H1 (cell line): ENCODE measurements around the gene CBL. TPM values are rescaled to one million over a fixed set of nuclear protein-coding genes. Genes with fewer than 3 reads are reported as not detected.

Experiments used
- CTBP2 ChIP-seq: IDR thresholded peaks from 2 replicates; pipeline ENCODE4 v1.7.0; 2011; ENCODE audit warnings: borderline replicate concordance, mild to moderate bottlenecking, moderate library complexity, mixed read lengths, low read length; ENCODE audit not compliant: insufficient read depth, insufficient read length
- PHF8 ChIP-seq: fragments of 200-600 bp; sonication (generic); conservative IDR thresholded peaks from 2 replicates; pipeline ENCODE4 v1.7.1; 2012; ENCODE audit warnings: low read depth, mild to moderate bottlenecking, inconsistent platforms, low read length, moderate library complexity
- SIN3A ChIP-seq, 2 experiments: IDR thresholded peaks in 1 of 2; conservative IDR thresholded peaks in 1 of 2; 2 replicates each; pipeline ENCODE4 v1.6.1; 2011 to 2012; ENCODE audit warnings: low read length in 2 of 2, improper control_type of control experiment in 1 of 2, low read depth in 1 of 2, mild to moderate bottlenecking in 1 of 2
- SIRT6 ChIP-seq: IDR thresholded peaks from one replicate; pipeline ENCODE4 v1.7.1; 2012; ENCODE audit warnings: low read length, inconsistent platforms
- microRNA-seq, 2 experiments: library from miRNA; unstranded; fragments of <30 nt; microRNA quantifications; one replicate each; pipeline versions ENCODE4 to v1.2.0, GENCODE V29; 2016 to 2020; ENCODE audit warnings: borderline microRNAs expressed in 2 of 2, borderline number of aligned reads in 2 of 2, borderline replicate concordance in 1 of 2
- polyA plus RNA-seq, 7 experiments: library from polyadenylated mRNA; depleted of rRNA in 3 of 7; stranded (reverse) in 5 of 7; unstranded in 2 of 7; fragments of >200 nt in 5 of 7; fragments of 200-250 nt in 2 of 7; gene quantifications; 1 replicate in 5 of 7; 2 replicates in 1 of 7; 4 replicates in 1 of 7; pipeline versions ENCODE4 v1.2.1 to v1.2.3, GENCODE V29; 2011 to 2013; ENCODE audit warnings: missing spikeins in 2 of 7, mixed read lengths in 2 of 7
- small RNA-seq: library from polyadenylated mRNA; stranded (forward); fragments of <200 nt; extraction: miRNeasy Mini kit (QIAGEN cat#:217004); gene quantifications from one replicate; pipeline ENCODE3, GENCODE V24; 2013; ENCODE audit not compliant: insufficient read depth
- total RNA-seq: library from RNA; stranded (reverse); fragmentation: NEBNext Ultra II Directional; extraction: Animal tissue kit (Norgen Biotek cat#: 25700); gene quantifications from 2 replicates; pipeline ENCODE4 v1.2.1, GENCODE V29; 2021

CBL gene
- total and polyA plus RNA-seq, 2 of the 8 experiments (the other 6 are each of a cell fraction or from before 2014, with no cell fraction given) = 23.1 to 57.8 TPM

DNA sequence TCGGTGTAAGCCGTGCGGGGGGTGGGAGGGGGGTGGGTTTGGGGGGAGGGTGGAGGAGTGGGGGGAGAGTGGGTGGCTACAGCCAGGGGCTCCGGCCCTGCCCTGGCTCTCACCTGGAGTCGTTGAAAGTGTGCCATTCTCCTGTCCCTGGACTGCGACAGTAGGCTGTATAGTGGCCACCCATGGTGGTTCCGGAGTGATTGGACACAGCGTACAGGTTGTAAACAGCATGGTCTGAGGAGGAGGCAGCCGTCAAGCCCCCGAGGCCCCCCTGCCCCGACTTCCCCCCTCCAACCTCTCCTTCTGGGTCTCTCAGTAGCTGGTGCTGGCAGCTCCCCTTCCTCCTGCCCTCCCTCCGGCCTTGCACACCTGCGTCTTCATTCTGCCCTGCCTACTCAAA lies 150.9 kb downstream of the CBL start (continued):
- no peak for TF ChIP-seq SIN3A (conservative IDR thresholded peaks at IDR 0.05 in 1 of 2, IDR thresholded peaks at IDR 0.05 in 1 of 2; ENCODE audit: low read depth in 1 of 2, low read length in 2 of 2)
- no peak for TF ChIP-seq SIRT6
- TF ChIP-seq CTBP2 = no peak
- TF ChIP-seq PHF8 = no peak

Small RNA genes lying within 50 kb of the gene (microRNA-seq; reads per million reads assigned to microRNA genes)
- gene MIR6756 = 0 reads per million in 2 experiments

Small RNA genes lying within 50 kb of the gene (small RNA-seq; reads per million reads assigned to genes)
- gene RF01225 = not detected
- not detected for gene RNU6-262P

Other genes starting within 250 kb of the CBL start
- gene FOXR1, start 234.6 kb upstream of the CBL start, total RNA-seq = not detected in 2 replicates
- not detected in 2 replicates for gene FOXR1, start 234.6 kb upstream of the CBL start, polyA plus RNA-seq (2011; rRNA removed)
- 33.1 and 36.4 TPM in 2 replicates for gene CENATAC, start 208.2 kb upstream of the CBL start, total RNA-seq
- 20.1 and 22.7 TPM in 2 replicates for gene CENATAC, start 208.2 kb upstream of the CBL start, polyA plus RNA-seq (2011; rRNA removed)
- 1,525 and 1,551 TPM in 2 replicates for gene RPS25, start 188.0 kb upstream of the CBL start, total RNA-seq
- gene RPS25, start 188.0 kb upstream of the CBL start, polyA plus RNA-seq (2011; rRNA removed) = 949 and 1,643 TPM in 2 replicates
- 88.6 and 94.3 TPM in 2 replicates for gene TRAPPC4, start 187.6 kb upstream of the CBL start, total RNA-seq
- gene TRAPPC4, start 187.6 kb upstream of the CBL start, polyA plus RNA-seq (2011; rRNA removed) = 223 and 240 TPM in 2 replicates
- 29.0 and 35.1 TPM in 2 replicates for gene SLC37A4, start 175.5 kb upstream of the CBL start, total RNA-seq
- gene SLC37A4, start 175.5 kb upstream of the CBL start, polyA plus RNA-seq (2011; rRNA removed) = 91.9 and 101 TPM in 2 replicates
- gene HYOU1, start 149.1 kb upstream of the CBL start, total RNA-seq = 293 and 295 TPM in 2 replicates
- 229 and 239 TPM in 2 replicates for gene HYOU1, start 149.1 kb upstream of the CBL start, polyA plus RNA-seq (2011; rRNA removed)
- gene VPS11, start 138.5 kb upstream of the CBL start, total RNA-seq = 15.5 and 16.6 TPM in 2 replicates
- gene VPS11, start 138.5 kb upstream of the CBL start, polyA plus RNA-seq (2011; rRNA removed) = 13.1 and 14.8 TPM in 2 replicates
- 65.5 and 69.3 TPM in 2 replicates for gene HMBS, start 121.5 kb upstream of the CBL start, total RNA-seq
- 104 and 109 TPM in 2 replicates for gene HMBS, start 121.5 kb upstream of the CBL start, polyA plus RNA-seq (2011; rRNA removed)
- gene DPAGT1, start 104.5 kb upstream of the CBL start, total RNA-seq = 59.8 and 62.9 TPM in 2 replicates
- gene DPAGT1, start 104.5 kb upstream of the CBL start, polyA plus RNA-seq (2011; rRNA removed) = 207 and 236 TPM in 2 replicates
- gene C2CD2L, start 99.0 kb upstream of the CBL start, total RNA-seq = 3.3 and 4.0 TPM in 2 replicates
- 2.5 and 3.4 TPM in 2 replicates for gene C2CD2L, start 99.0 kb upstream of the CBL start, polyA plus RNA-seq (2011; rRNA removed)
- gene HINFP, start 84.8 kb upstream of the CBL start, total RNA-seq = 35.0 and 36.6 TPM in 2 replicates
- gene HINFP, start 84.8 kb upstream of the CBL start, polyA plus RNA-seq (2011; rRNA removed) = 37.3 and 41.2 TPM in 2 replicates
- 2.3 and 2.9 TPM in 2 replicates for gene ABCG4, start 57.3 kb upstream of the CBL start, total RNA-seq
- 1.8 and 2.9 TPM in 2 replicates for gene ABCG4, start 57.3 kb upstream of the CBL start, polyA plus RNA-seq (2011; rRNA removed)
- gene NLRX1, start 37.6 kb upstream of the CBL start, total RNA-seq = 12.9 and 13.2 TPM in 2 replicates
- 18.6 and 30.5 TPM in 2 replicates for gene NLRX1, start 37.6 kb upstream of the CBL start, polyA plus RNA-seq (2011; rRNA removed)
- gene NHERF4, start 20.9 kb upstream of the CBL start, total RNA-seq = not detected in 2 replicates
- gene NHERF4, start 20.9 kb upstream of the CBL start, polyA plus RNA-seq (2011; rRNA removed) = 0.05 and 0.20 TPM in 2 replicates
- gene MCAM, start 110.8 kb downstream of the CBL start, total RNA-seq = 19.6 and 22.4 TPM in 2 replicates
- 32.2 and 63.2 TPM in 2 replicates for gene MCAM, start 110.8 kb downstream of the CBL start, polyA plus RNA-seq (2011; rRNA removed)
- gene RNF26, start 128.2 kb downstream of the CBL start, total RNA-seq = 82.7 and 86.6 TPM in 2 replicates
- 84.0 and 126 TPM in 2 replicates for gene RNF26, start 128.2 kb downstream of the CBL start, polyA plus RNA-seq (2011; rRNA removed)
- 1.5 and 2.2 TPM in 2 replicates for gene C1QTNF5, start 134.5 kb downstream of the CBL start, total RNA-seq
- gene C1QTNF5, start 134.5 kb downstream of the CBL start, polyA plus RNA-seq (2011; rRNA removed) = 2.7 and 3.4 TPM in 2 replicates
- not detected in 2 replicates for gene MFRP, start 140.4 kb downstream of the CBL start, total RNA-seq
- gene MFRP, start 140.4 kb downstream of the CBL start, polyA plus RNA-seq (2011; rRNA removed) = 0.02 TPM in 2 replicates
- gene USP2, start 175.4 kb downstream of the CBL start, total RNA-seq = 6.9 and 8.5 TPM in 2 replicates
- 2.2 and 3.9 TPM in 2 replicates for gene USP2, start 175.4 kb downstream of the CBL start, polyA plus RNA-seq (2011; rRNA removed)
- gene THY1, start 216.8 kb downstream of the CBL start, total RNA-seq = 259 and 286 TPM in 2 replicates
- gene THY1, start 216.8 kb downstream of the CBL start, polyA plus RNA-seq (2011; rRNA removed) = 2,050 and 2,479 TPM in 2 replicates